ENCODE measurements around the gene RABGGTA.

RABGGTA gene

DNA sequence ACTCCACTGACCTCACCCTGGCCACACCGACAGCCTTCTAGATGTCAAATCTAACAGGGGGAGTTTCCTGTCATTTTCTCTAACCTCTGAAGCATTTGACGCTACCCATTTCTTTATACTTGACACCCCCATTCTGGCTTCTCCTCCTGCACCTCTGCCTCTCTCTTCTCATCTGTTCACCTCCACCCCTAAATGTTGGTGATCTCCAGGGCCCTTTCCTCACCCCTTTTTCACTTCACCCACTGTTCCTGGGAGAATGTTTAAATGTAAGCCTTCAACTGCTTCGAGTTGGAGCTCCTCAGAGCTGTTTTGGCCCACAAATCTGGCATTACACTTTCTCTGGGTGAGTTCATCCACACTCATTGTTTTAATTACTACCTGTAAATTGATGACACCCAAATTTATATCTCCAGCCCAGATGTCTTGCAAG, 452 bp upstream of the RABGGTA start:
- Histone ChIP-seq H2AK5ac (ENCODE audit: low read length, severe bottlenecking) (no peak overlapping the region), H4K8ac (ENCODE audit: low read length) (peak overlapping the region; percentile 100), H3K27ac (ENCODE audit: low read length, poor library complexity, severe bottlenecking) (no peak overlapping the region), H2BK5ac (ENCODE audit: low read depth, low read length, poor library complexity, severe bottlenecking) (no peak overlapping the region), H2BK15ac (ENCODE audit: low read depth, poor library complexity, severe bottlenecking) (no peak overlapping the region), H3K27me3 (ENCODE audit: control insufficient read depth in 1 of 2, insufficient read depth in 1 of 2, low read length in 2 of 2) (no peaks in the 10 kb centered on the region), H3K4me3 (ENCODE audit: insufficient read depth in 1 of 2, low read depth in 1 of 2, low read length in 2 of 2) (peak overlapping the region; percentile 84 to 98), H3K9me3 (ENCODE audit: control insufficient read depth, low read length) (no peaks in the 10 kb centered on the region), H2BK120ac (ENCODE audit: low read depth, low read length) (no peak overlapping the region), H3K4me2 (ENCODE audit: low read length, poor library complexity, severe bottlenecking) (peak overlapping the region; percentile 88), H3K18ac (ENCODE audit: low read depth in 1 of 2, low read length in 2 of 2) (peak overlapping the region in 1 of 2 experiments; percentile 89), H3K9ac (ENCODE audit: low read length) (peak overlapping the region; percentile 100), H4K91ac (ENCODE audit: low read length) (peak overlapping the region; percentile 77), H3K4ac (ENCODE audit: low read depth in 1 of 2, low read length in 2 of 2) (peak overlapping the region in 1 of 2 experiments; percentile 22), H3K14ac (ENCODE audit: low read length in 2 of 2) (no peak overlapping the region), H2AFZ (ENCODE audit: low read depth, low read length) (peak overlapping the region; percentile 72), H3K4me1 (ENCODE audit: control insufficient read depth, insufficient read depth, low read depth, low read length) (peaks cover 6% of the 10 kb centered on the region), H3K79me1 (replicated peaks; ENCODE audit: low read length, poor library complexity, severe bottlenecking) (peaks cover 38% of the 10 kb centered on the region), H2BK12ac (ENCODE audit: low read length in 2 of 2) (no peak overlapping the region), H3K36me3 (ENCODE audit: control insufficient read depth in 1 of 2, insufficient read depth in 2 of 2, low read depth in 1 of 2, low read length in 2 of 2) (peaks cover 34 to 35% of the 10 kb centered on the region in 2 experiments), H3K23ac (ENCODE audit: low read length in 2 of 2) (no peak overlapping the region)
- no peak for DNase-seq
- WGBS, result 14% methylated on average over 3 of the region's 3 CpGs

DNA sequence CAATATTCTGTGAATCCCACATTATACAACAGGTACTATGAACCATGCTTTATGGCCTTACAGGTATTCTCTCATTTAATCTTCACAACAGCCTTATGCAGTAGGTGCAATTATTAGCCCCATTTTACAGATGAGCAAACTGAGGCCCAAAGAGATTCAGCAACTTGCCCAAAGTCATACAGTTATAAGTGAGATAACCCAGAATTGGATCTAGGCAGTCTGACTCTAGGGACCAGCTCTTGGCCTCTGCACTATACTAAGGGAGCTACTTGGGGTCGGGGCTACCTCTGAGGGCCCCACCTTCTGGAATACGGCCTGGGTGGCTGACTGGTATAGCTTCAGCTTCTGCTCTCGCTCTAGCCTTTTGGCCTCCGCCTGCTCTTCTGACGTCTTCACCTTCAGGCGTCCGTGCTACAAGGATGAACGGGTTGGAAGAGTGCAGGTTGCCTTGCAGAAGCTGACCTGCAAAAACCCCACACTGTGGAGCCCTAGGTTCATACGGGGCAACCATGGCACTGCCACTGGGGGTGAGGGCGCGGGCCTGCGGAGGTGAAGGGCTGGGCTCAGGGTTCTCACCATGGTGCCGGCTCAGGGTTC, 762 bp downstream of the RABGGTA start:
- Histone ChIP-seq H2AFZ (ENCODE audit: low read depth, low read length) (peak overlapping the region; percentile 91), H3K4ac (ENCODE audit: low read depth in 1 of 2, low read length in 2 of 2) (peak overlapping the region in 1 of 2 experiments; percentile 47), H2BK12ac (ENCODE audit: low read length in 2 of 2) (peak overlapping the region in 1 of 2 experiments; percentile 10), H3K9ac (ENCODE audit: low read length) (peak overlapping the region; percentile 100), H3K27ac (ENCODE audit: low read length, poor library complexity, severe bottlenecking) (peak overlapping the region; percentile 90), H3K4me1 (ENCODE audit: control insufficient read depth, insufficient read depth, low read depth, low read length) (peaks cover 9% of the 10 kb centered on the region), H3K79me1 (replicated peaks; ENCODE audit: low read length, poor library complexity, severe bottlenecking) (peaks cover 33% of the 10 kb centered on the region), H3K4me3 (ENCODE audit: insufficient read depth in 1 of 2, low read depth in 1 of 2, low read length in 2 of 2) (peak overlapping the region; percentile 84 to 98), H2AK5ac (ENCODE audit: low read length, severe bottlenecking) (no peak overlapping the region), H3K23ac (ENCODE audit: low read length in 2 of 2) (no peak overlapping the region), H3K9me3 (ENCODE audit: control insufficient read depth, low read length) (no peaks in the 10 kb centered on the region), H3K36me3 (ENCODE audit: control insufficient read depth in 1 of 2, insufficient read depth in 2 of 2, low read depth in 1 of 2, low read length in 2 of 2) (peaks cover 45 to 48% of the 10 kb centered on the region in 2 experiments), H2BK5ac (ENCODE audit: low read depth, low read length, poor library complexity, severe bottlenecking) (no peak overlapping the region), H3K18ac (ENCODE audit: low read depth in 1 of 2, low read length in 2 of 2) (peak overlapping the region in 1 of 2 experiments; percentile 97), H4K91ac (ENCODE audit: low read length) (peak overlapping the region; percentile 87), H3K14ac (ENCODE audit: low read length in 2 of 2) (no peak overlapping the region), H3K27me3 (ENCODE audit: control insufficient read depth in 1 of 2, insufficient read depth in 1 of 2, low read length in 2 of 2) (no peaks in the 10 kb centered on the region), H2BK120ac (ENCODE audit: low read depth, low read length) (no peak overlapping the region), H4K8ac (ENCODE audit: low read length) (peak overlapping the region; percentile 88), H2BK15ac (ENCODE audit: low read depth, poor library complexity, severe bottlenecking) (peak overlapping the region; percentile 4), H3K4me2 (ENCODE audit: low read length, poor library complexity, severe bottlenecking) (peak overlapping the region; percentile 78)
- 43% methylated on average over 13 of the region's 13 CpGs for WGBS
- DNase-seq, result no peak

DNA sequence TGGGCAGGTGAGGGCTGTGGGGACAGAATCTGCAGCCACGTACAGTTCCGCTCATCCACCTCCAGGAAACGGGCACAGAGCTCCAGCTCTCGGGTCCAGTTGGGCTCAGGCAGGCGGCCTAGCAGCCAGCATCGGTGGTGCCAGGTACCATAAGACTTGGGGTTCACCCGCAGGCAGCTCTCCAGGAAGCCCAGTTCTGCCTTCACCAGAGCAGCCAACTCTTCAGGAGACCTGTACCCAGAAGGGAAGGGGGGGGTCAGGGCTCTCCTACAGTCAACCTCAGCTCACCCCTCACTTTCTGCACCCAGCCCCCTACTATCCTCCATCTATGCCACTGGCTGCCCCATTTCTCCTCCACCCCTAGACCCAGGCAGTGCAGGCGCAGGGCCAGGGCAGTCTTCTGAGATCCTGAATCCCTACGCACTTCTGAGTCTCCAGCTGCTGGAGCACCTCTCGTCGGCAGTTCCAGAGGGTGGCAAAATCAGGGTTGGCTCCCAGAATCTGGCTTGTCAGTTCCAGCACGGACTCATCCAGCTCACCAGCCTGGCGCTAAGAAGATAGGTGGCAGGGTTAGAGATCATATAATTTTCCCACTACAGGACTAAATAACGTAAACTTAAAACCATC, 1.4 kb downstream of the RABGGTA start:
- Histone ChIP-seq H3K23ac (ENCODE audit: low read length in 2 of 2) (no peak overlapping the region), H3K4me1 (ENCODE audit: control insufficient read depth, insufficient read depth, low read depth, low read length) (peaks cover 9% of the 10 kb centered on the region), H4K91ac (ENCODE audit: low read length) (no peak overlapping the region), H3K79me1 (replicated peaks; ENCODE audit: low read length, poor library complexity, severe bottlenecking) (peaks cover 30% of the 10 kb centered on the region), H2AFZ (ENCODE audit: low read depth, low read length) (no peak overlapping the region), H3K18ac (ENCODE audit: low read depth in 1 of 2, low read length in 2 of 2) (no peak overlapping the region), H3K4me3 (ENCODE audit: insufficient read depth in 1 of 2, low read depth in 1 of 2, low read length in 2 of 2) (no peak overlapping the region), H2BK120ac (ENCODE audit: low read depth, low read length) (no peak overlapping the region), H3K14ac (ENCODE audit: low read length in 2 of 2) (no peak overlapping the region), H4K8ac (ENCODE audit: low read length) (peak overlapping the region; percentile 38), H2BK15ac (ENCODE audit: low read depth, poor library complexity, severe bottlenecking) (no peak overlapping the region), H3K9me3 (ENCODE audit: control insufficient read depth, low read length) (no peaks in the 10 kb centered on the region), H2BK12ac (ENCODE audit: low read length in 2 of 2) (peak overlapping the region in 1 of 2 experiments; percentile 27), H3K4ac (ENCODE audit: low read depth in 1 of 2, low read length in 2 of 2) (no peak overlapping the region), H3K27me3 (ENCODE audit: control insufficient read depth in 1 of 2, insufficient read depth in 1 of 2, low read length in 2 of 2) (no peaks in the 10 kb centered on the region), H2AK5ac (ENCODE audit: low read length, severe bottlenecking) (no peak overlapping the region), H3K4me2 (ENCODE audit: low read length, poor library complexity, severe bottlenecking) (no peak overlapping the region), H2BK5ac (ENCODE audit: low read depth, low read length, poor library complexity, severe bottlenecking) (no peak overlapping the region), H3K9ac (ENCODE audit: low read length) (no peak overlapping the region), H3K36me3 (ENCODE audit: control insufficient read depth in 1 of 2, insufficient read depth in 2 of 2, low read depth in 1 of 2, low read length in 2 of 2) (peaks cover 51 to 54% of the 10 kb centered on the region in 2 experiments), H3K27ac (ENCODE audit: low read length, poor library complexity, severe bottlenecking) (no peak overlapping the region)
- 96% methylated on average over 14 of the region's 14 CpGs for WGBS
- DNase-seq, result no peak

DNA sequence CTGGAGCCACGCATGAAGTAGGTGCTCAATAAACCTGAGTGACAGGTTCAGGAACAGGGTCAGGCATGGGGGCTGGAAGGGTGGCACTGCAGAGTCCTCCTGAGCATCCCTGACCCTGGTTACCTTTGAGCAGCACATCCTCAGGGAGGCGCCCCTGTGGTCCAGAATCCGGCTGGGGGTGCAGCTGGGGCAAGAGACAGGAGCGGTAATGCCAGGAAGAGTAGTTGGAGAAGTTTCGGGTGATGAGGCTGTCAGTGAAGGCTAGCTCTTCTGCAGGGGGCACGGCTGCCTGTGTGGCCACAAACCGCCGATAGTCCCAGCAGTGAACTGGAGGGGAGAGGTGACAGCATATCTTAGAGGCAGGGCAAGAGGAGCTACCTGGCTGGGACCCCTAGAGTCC, 2.0 kb downstream of the RABGGTA start:
- Histone ChIP-seq H3K4me2 (ENCODE audit: low read length, poor library complexity, severe bottlenecking) (no peak overlapping the region), H3K18ac (ENCODE audit: low read depth in 1 of 2, low read length in 2 of 2) (no peak overlapping the region), H3K9ac (ENCODE audit: low read length) (no peak overlapping the region), H2BK15ac (ENCODE audit: low read depth, poor library complexity, severe bottlenecking) (no peak overlapping the region), H2BK12ac (ENCODE audit: low read length in 2 of 2) (no peak overlapping the region), H2BK5ac (ENCODE audit: low read depth, low read length, poor library complexity, severe bottlenecking) (no peak overlapping the region), H3K23ac (ENCODE audit: low read length in 2 of 2) (no peak overlapping the region), H3K27me3 (ENCODE audit: control insufficient read depth in 1 of 2, insufficient read depth in 1 of 2, low read length in 2 of 2) (no peaks in the 10 kb centered on the region), H3K36me3 (ENCODE audit: control insufficient read depth in 1 of 2, insufficient read depth in 2 of 2, low read depth in 1 of 2, low read length in 2 of 2) (peaks cover 58 to 59% of the 10 kb centered on the region in 2 experiments), H3K4me3 (ENCODE audit: insufficient read depth in 1 of 2, low read depth in 1 of 2, low read length in 2 of 2) (no peak overlapping the region), H3K4ac (ENCODE audit: low read depth in 1 of 2, low read length in 2 of 2) (no peak overlapping the region), H4K91ac (ENCODE audit: low read length) (no peak overlapping the region), H2AFZ (ENCODE audit: low read depth, low read length) (no peak overlapping the region), H2AK5ac (ENCODE audit: low read length, severe bottlenecking) (no peak overlapping the region), H2BK120ac (ENCODE audit: low read depth, low read length) (no peak overlapping the region), H3K4me1 (ENCODE audit: control insufficient read depth, insufficient read depth, low read depth, low read length) (peaks cover 9% of the 10 kb centered on the region), H3K14ac (ENCODE audit: low read length in 2 of 2) (no peak overlapping the region), H3K9me3 (ENCODE audit: control insufficient read depth, low read length) (no peaks in the 10 kb centered on the region), H3K27ac (ENCODE audit: low read length, poor library complexity, severe bottlenecking) (no peak overlapping the region), H3K79me1 (replicated peaks; ENCODE audit: low read length, poor library complexity, severe bottlenecking) (peaks cover 30% of the 10 kb centered on the region), H4K8ac (ENCODE audit: low read length) (no peak overlapping the region)
- no peak for DNase-seq
- 95% methylated on average over 8 of the region's 8 CpGs for WGBS

All from mesenchymal stem cell (in vitro differentiated cells and primary cell).